NCI-H524 (cell line): ENCODE measurements around the gene JAG2.

Experiments
- DNase-seq, 2 experiments: peaks; one replicate each; lab custom pipeline; 2025; lab: John Stamatoyannopoulos, UW

Gene JAG2

DNA sequence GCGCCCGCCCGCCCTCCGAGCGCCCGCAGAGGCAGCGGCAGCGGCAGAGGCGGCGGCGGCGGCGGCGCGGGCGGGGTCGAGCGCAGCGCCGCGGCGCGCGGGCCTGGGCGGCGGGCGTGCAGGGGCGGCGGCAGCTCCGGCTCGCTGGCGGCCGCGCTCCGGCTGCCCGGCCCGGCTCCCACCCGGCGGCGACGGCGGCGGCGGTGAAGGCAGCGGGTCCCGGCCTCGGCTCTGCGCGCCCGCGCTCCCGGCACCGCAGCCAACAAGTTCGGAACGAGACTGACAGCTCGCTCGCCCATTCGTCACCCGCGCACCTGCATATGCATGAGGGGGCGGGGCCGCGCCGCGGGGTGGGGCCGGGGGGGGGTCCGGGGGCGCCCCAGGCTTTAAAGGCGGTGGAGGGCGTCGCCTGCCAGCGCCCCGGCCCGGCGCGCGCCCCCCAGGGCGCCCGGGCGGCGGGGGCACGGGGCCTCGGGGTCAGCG, at the start of gene JAG2:
Gene JAG2 (minus strand): TSS at position 281 of the 483 bp plus-strand sequence. CDS start 356 bp downstream, outside the sequence.
- DNase-seq: peak in 1 of 2 experiments; percentile 35

DNA sequence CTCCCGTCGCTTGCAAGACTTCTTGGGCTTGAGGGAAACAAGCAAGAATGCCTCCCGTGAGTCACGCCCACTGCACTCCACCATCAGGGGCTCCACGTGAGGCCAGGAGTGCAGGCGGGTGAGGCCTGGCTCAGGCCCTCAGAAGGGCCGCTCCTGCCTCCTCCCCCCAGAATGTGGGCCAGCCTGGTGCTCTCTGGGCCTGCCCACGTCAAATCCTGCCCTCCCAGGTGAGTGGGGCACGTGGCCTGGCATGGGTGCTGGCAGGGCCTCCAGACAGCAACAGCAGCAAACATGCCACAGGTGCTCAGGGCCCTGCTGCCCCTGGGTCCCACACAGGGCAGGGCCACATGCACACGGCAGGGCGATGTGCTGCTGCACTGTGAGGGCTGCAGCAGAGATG, 49.2 kb upstream of the JAG2 start:
- DNase-seq: no peak

DNA sequence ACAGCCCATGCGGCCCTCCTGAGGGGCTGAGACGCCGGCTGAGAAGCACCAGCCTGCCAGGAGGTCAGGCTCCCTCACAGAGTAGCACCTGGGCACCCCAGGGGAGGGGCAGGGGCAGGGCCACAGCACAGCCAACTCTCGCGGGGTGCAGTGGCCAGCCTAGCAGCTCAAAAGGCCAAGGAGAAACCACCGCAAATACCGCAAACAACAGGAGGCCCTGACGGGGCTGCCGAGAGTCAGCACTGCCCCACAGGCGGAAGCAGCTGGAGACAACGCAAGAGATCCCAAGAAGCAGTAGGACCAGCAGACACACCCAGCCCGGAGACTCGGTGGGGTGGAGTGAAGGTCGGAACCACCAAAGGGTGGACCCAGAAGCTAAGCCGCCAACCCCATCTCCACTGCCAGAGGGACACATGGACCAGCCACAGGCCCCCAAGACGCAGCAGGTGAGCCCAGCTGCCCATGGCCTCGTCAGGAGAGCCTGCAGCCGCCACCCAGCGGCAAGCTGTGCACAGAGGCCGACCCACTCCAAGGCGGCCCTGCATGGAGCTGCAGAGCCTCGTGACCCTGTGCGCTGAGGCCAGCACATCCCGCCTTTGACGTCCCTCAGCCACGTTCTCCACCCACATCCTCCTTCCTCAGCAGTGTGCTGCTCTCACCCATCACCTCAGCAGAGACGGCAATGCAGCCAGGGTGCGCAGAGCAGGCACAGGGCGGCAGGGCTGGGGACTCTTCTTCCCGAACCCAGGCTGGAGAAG, 48.1 kb upstream of the JAG2 start:
- DNase-seq: no peak

GRCh38 chr14:105215602-105216001, 47.0 kb upstream of the JAG2 start:
- DNase-seq: no peak

DNA sequence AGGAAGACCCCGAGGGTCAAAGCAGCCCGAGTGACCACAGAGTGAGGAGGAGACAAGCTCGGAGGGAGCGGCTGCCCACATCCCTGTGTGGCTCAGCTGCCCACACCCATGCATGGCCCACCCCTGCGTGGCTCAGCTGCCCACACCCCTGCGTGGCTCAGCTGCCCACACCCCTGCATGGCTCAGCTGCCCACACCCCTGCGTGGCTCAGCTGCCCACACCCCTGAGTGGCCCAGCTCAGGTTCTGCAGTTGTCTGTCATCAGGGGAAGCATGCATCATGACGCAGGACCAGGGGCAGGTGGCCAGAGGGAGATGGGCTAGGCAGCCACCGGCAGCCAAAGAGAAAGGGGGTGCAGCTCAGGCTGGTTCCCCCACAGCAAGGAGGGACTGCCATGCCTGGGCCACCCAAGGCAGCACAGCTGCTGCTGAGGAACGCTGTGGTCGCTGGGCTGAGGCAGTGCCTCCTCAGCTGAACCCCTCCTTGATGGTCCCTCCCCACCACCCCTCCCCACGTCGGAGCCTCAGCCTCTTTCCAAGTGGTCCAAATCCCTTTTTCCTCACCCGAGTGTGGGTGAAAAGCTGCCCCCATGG, 45.8 kb upstream of the JAG2 start:
- no peak for DNase-seq

DNA sequence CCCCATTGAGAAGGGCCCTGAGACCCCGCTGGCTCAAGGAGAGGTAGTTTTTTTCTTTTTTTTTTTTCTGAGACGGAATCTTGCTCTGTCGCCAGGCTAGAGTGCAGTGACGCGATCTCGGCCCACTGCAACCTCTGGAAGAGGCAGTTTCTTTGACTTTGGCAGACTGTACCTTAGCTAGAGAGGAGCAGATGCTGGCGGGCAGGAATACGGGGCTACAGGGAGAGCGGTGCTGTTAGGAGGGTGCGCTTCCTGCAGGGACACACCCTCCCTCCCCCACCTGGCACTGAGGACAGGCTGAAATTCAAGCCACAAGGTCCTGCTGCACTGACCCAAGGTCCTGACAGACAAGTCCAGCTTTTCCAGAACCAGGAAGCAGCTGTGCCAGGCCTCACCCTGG, 44.8 kb upstream of the JAG2 start:
- peak in 1 of 2 experiments; percentile 65 for DNase-seq

DNA sequence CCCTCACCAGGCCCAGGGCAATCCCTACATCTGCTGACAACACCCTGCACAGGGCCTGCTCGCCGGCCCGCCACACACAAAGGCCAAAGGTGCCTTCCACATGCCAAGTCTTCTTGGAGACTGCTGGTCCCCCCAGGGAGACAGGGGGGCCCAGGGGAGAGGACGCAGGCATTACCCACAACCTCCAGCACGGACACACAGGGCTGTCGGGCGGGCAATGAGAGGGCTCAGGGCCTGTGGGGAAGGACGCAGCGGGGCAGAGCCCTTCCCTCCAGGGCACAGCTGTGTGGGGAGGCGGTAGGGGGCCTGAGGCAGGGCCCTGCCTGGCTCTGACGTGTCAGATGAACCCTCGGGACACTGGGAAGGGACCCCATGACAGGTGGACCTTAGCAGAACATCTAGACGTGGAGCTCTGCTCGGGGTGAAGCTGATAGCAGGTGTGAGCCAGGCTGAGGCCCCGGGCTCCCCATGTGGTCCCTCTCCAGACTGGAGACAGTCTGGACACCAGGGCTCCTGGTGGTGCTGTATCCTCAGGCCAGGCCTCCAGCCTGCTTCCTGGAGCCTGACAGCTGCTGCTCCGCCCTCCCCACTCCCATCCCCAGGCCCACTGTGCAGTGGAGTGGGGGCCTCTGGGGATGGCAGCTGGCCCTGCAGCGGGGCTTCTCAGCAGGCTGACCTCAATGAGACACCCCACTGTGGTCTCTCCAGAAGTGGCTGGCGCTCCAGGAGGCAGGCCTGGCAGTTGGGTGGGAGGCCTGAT, 44.1 kb upstream of the JAG2 start:
- peak; percentile 92 to 97 for DNase-seq

DNA sequence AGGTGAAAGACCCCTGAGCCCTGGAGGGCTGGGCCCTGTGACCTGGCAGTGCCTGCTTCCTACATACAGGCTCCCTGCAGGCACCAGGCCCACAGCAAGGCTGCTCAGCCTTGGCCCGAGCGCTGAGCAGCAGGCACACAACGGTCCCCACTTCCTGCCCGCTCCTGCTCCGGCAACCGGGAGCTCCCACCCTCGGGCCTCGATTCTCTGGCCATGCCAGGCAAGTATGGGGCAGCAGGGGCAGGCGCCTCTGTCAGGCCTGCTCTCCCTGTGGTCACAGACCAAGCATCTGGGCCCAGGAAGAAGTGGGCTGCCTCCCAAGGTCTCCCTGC, 43.1 kb upstream of the JAG2 start:
- DNase-seq: no peak

GRCh38 chr14:105211086-105211757, 42.6 kb upstream of the JAG2 start:
- no peak for DNase-seq

- no peak for DNase-seq
Measured at GRCh38 chr14:105210266-105211025, 41.9 kb upstream of the JAG2 start.

- DNase-seq: no peak
Measured at GRCh38 chr14:105209646-105210045, 41.1 kb upstream of the JAG2 start.

- no peak for DNase-seq
Measured at GRCh38 chr14:105209091-105209490, 40.5 kb upstream of the JAG2 start.

- DNase-seq: no peak
Measured at GRCh38 chr14:105208738-105209075, 40.1 kb upstream of the JAG2 start.

- no peak for DNase-seq
Measured at GRCh38 chr14:105207996-105208737, 39.6 kb upstream of the JAG2 start.

- no peak for DNase-seq
Measured at GRCh38 chr14:105207460-105207901, 38.9 kb upstream of the JAG2 start.

DNA sequence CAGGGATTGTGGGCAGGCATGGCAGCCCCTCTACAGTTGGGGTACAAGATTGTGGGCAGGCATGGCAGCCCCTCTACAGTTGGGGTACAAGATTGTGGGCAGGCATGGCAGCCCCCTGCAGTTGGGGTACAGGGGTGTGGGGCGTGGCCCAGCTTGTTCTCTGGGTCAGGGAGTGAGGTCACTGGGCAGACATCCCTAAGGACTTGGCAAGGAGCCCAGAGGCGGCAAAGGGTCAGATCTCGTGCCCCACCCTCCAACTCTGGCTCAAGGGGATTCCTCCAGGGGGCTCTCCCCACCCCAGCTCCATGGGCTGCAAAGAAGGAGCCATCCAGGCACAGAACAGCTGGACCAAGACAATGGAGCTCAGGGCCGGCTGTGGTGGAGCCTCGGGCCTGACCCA, 38.3 kb upstream of the JAG2 start:
- DNase-seq: no peak

DNA sequence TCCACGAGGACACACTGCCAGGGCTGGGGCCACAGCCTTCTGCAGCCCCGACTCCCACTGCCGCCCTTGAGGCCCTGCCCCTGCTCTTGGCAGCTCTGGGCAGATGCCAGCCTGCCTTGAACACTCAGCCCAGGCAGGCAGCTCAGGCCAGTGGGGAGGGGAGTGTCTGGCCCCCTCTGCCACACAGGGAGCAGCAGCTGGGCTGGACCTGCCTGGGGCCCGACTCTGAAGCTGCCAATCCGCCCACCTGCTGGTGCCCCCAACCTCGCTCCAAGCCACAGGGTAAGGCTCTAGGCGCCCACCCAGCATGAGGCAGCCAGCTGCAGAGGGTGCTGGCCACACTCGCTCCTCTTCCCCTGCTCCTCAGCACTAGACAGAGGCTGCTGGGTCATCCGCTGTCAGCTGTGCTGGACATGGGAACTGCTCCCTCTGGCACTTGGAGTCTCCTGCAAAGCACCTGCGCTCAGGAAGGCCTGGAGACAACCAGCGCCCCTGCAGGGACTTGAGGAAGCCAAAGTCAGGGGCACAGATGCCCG, 37.2 kb upstream of the JAG2 start:
- peak; percentile 42 to 65 for DNase-seq

GRCh38 chr14:105204931-105205672, 36.5 kb upstream of the JAG2 start:
- DNase-seq: no peak

DNA sequence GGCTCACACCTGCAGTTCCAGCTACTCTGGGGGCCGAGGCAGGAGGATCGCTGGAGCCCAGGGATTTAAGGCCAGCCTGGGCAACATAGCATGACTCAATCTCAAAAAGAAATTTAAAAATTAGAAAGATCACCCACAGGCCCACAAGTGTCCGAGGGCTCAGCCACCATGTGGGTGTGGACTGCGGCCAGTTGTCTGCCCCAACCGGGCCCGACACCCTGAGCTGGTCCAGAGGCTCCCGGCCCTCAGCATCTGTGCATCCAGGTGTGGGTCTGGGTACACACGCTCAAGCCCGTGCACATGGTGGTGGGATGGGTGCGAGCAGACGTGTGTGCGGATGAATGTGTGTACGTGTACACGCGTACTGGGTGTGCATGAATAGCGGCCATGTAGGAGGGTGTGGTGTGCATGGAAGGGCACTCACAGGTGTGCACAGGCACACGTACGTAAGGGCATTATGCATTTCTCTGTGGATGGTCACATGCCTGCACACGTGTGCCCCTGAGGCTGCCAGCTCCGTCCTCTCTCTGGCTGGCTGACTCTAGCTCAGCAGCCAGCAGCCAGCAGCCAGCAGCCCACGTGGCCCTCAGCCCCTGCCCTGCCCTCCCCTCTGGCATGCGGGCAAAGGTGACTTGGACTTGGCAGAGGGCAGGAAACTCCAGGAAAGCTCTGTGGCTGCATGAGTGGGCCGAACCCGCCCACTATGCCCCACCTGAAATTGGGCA, 35.8 kb upstream of the JAG2 start:
- DNase-seq: no peak
